ENCODE data around the gene GPC3. TPM values are rescaled to one million over a fixed set of nuclear protein-coding genes. Genes with fewer than 3 reads are reported as not detected.

The GPC3 gene
- total RNA-seq, 1 donor from 2014 or later = 0.25 TPM

- H3K4me3 Mint-ChIP-seq (ENCODE audit: low read depth) = no peak overlapping the region
- intact Hi-C loops (cut with micrococcal nuclease) = no loop called here
- no peaks in the 10 kb centered on the region for H3K27me3 Mint-ChIP-seq (ENCODE audit: low read depth)
- H3K27ac Mint-ChIP-seq = no peak overlapping the region
- DNase-seq (ENCODE audit: low spot score) = no peak
- H3K36me3 Mint-ChIP-seq (ENCODE audit: low read depth) = no peaks in the 10 kb centered on the region
- H3K4me1 Mint-ChIP-seq (ENCODE audit: low read depth) = no peaks in the 10 kb centered on the region
- H3K9me3 Mint-ChIP-seq = no peaks in the 10 kb centered on the region
Observed at GRCh38 chrX:133587818-133588217, 397.6 kb downstream of the GPC3 start.

GRCh38 chrX:133587071-133587470 lies 398.3 kb downstream of the GPC3 start:
- no peaks in the 10 kb centered on the region for H3K36me3 Mint-ChIP-seq (ENCODE audit: low read depth)
- H3K4me1 Mint-ChIP-seq (ENCODE audit: low read depth) = no peaks in the 10 kb centered on the region
- no peak for DNase-seq (ENCODE audit: low spot score)
- no peaks in the 10 kb centered on the region for H3K27me3 Mint-ChIP-seq (ENCODE audit: low read depth)
- no peak overlapping the region for H3K27ac Mint-ChIP-seq
- H3K4me3 Mint-ChIP-seq (ENCODE audit: low read depth) = no peak overlapping the region
- intact Hi-C loops (cut with micrococcal nuclease) = no loop called here
- no peaks in the 10 kb centered on the region for H3K9me3 Mint-ChIP-seq

GRCh38 chrX:133586443-133586842 lies 399.0 kb downstream of the GPC3 start:
- no peaks in the 10 kb centered on the region for H3K9me3 Mint-ChIP-seq
- no peak overlapping the region for H3K4me3 Mint-ChIP-seq (ENCODE audit: low read depth)
- no peaks in the 10 kb centered on the region for H3K36me3 Mint-ChIP-seq (ENCODE audit: low read depth)
- DNase-seq (ENCODE audit: low spot score) = no peak
- no peaks in the 10 kb centered on the region for H3K27me3 Mint-ChIP-seq (ENCODE audit: low read depth)
- intact Hi-C loops (cut with micrococcal nuclease) = no loop called here
- no peak overlapping the region for H3K27ac Mint-ChIP-seq
- H3K4me1 Mint-ChIP-seq (ENCODE audit: low read depth) = no peaks in the 10 kb centered on the region

GRCh38 chrX:133583825-133584224 lies 401.6 kb downstream of the GPC3 start:
- Mint-ChIP-seq H3K27ac (no peak overlapping the region), H3K27me3 (ENCODE audit: low read depth) (no peaks in the 10 kb centered on the region), H3K9me3 (no peaks in the 10 kb centered on the region), H3K36me3 (ENCODE audit: low read depth) (no peaks in the 10 kb centered on the region), H3K4me1 (ENCODE audit: low read depth) (no peaks in the 10 kb centered on the region), H3K4me3 (ENCODE audit: low read depth) (no peak overlapping the region)
- intact Hi-C loops (cut with micrococcal nuclease) = no loop called here
- DNase-seq (ENCODE audit: low spot score) = no peak

GRCh38 chrX:133580625-133581024 lies 404.8 kb downstream of the GPC3 start:
- H3K4me1 Mint-ChIP-seq (ENCODE audit: low read depth) = no peaks in the 10 kb centered on the region
- H3K9me3 Mint-ChIP-seq = no peaks in the 10 kb centered on the region
- H3K4me3 Mint-ChIP-seq (ENCODE audit: low read depth) = no peak overlapping the region
- no peak for DNase-seq (ENCODE audit: low spot score)
- no peak overlapping the region for H3K27ac Mint-ChIP-seq
- H3K36me3 Mint-ChIP-seq (ENCODE audit: low read depth) = no peaks in the 10 kb centered on the region
- H3K27me3 Mint-ChIP-seq (ENCODE audit: low read depth) = no peaks in the 10 kb centered on the region
- intact Hi-C loops (cut with micrococcal nuclease) = no loop called here

GRCh38 chrX:133579631-133580030 lies 405.8 kb downstream of the GPC3 start:
- no peak overlapping the region for H3K4me3 Mint-ChIP-seq (ENCODE audit: low read depth)
- no peak for DNase-seq (ENCODE audit: low spot score)
- no peak overlapping the region for H3K27ac Mint-ChIP-seq
- H3K36me3 Mint-ChIP-seq (ENCODE audit: low read depth) = no peaks in the 10 kb centered on the region
- H3K9me3 Mint-ChIP-seq = no peaks in the 10 kb centered on the region
- no peaks in the 10 kb centered on the region for H3K4me1 Mint-ChIP-seq (ENCODE audit: low read depth)
- intact Hi-C loops (cut with micrococcal nuclease) = no loop called here
- no peaks in the 10 kb centered on the region for H3K27me3 Mint-ChIP-seq (ENCODE audit: low read depth)

- Mint-ChIP-seq H3K27ac (no peak overlapping the region), H3K4me3 (ENCODE audit: low read depth) (no peak overlapping the region), H3K4me1 (ENCODE audit: low read depth) (no peaks in the 10 kb centered on the region), H3K9me3 (no peaks in the 10 kb centered on the region), H3K27me3 (ENCODE audit: low read depth) (no peaks in the 10 kb centered on the region), H3K36me3 (ENCODE audit: low read depth) (no peaks in the 10 kb centered on the region)
- intact Hi-C loops (cut with micrococcal nuclease) = no loop called here
- DNase-seq (ENCODE audit: low spot score) = no peak
Observed at GRCh38 chrX:133576876-133577275, 408.5 kb downstream of the GPC3 start.

GRCh38 chrX:133575501-133576136 lies 409.8 kb downstream of the GPC3 start:
- no peak overlapping the region for H3K4me3 Mint-ChIP-seq (ENCODE audit: low read depth)
- H3K4me1 Mint-ChIP-seq (ENCODE audit: low read depth) = no peaks in the 10 kb centered on the region
- intact Hi-C loops (cut with micrococcal nuclease) = no loop called here
- H3K27me3 Mint-ChIP-seq (ENCODE audit: low read depth) = no peaks in the 10 kb centered on the region
- no peaks in the 10 kb centered on the region for H3K9me3 Mint-ChIP-seq
- no peaks in the 10 kb centered on the region for H3K36me3 Mint-ChIP-seq (ENCODE audit: low read depth)
- H3K27ac Mint-ChIP-seq = no peak overlapping the region
- DNase-seq (ENCODE audit: low spot score) = no peak

- Mint-ChIP-seq H3K9me3 (no peaks in the 10 kb centered on the region), H3K4me3 (ENCODE audit: low read depth) (no peak overlapping the region), H3K27ac (no peak overlapping the region), H3K27me3 (ENCODE audit: low read depth) (no peaks in the 10 kb centered on the region), H3K4me1 (ENCODE audit: low read depth) (no peaks in the 10 kb centered on the region), H3K36me3 (ENCODE audit: low read depth) (no peaks in the 10 kb centered on the region)
- intact Hi-C loops (cut with micrococcal nuclease) = no loop called here
- DNase-seq (ENCODE audit: low spot score) = no peak
Observed at GRCh38 chrX:133574716-133575115, 410.7 kb downstream of the GPC3 start.

- Mint-ChIP-seq H3K36me3 (ENCODE audit: low read depth) (no peaks in the 10 kb centered on the region), H3K27me3 (ENCODE audit: low read depth) (no peaks in the 10 kb centered on the region), H3K9me3 (no peaks in the 10 kb centered on the region), H3K4me3 (ENCODE audit: low read depth) (no peak overlapping the region), H3K4me1 (ENCODE audit: low read depth) (no peaks in the 10 kb centered on the region), H3K27ac (no peak overlapping the region)
- intact Hi-C loops (cut with micrococcal nuclease) = no loop called here
- DNase-seq (ENCODE audit: low spot score) = no peak
Observed at GRCh38 chrX:133570549-133570948, 414.8 kb downstream of the GPC3 start.

GRCh38 chrX:133569217-133569616 lies 416.2 kb downstream of the GPC3 start:
- H3K36me3 Mint-ChIP-seq (ENCODE audit: low read depth) = no peaks in the 10 kb centered on the region
- intact Hi-C loops (cut with micrococcal nuclease) = no loop called here

GRCh38 chrX:133568109-133568508 lies 417.3 kb downstream of the GPC3 start:
- intact Hi-C loops (cut with micrococcal nuclease) = no loop called here
- Mint-ChIP-seq H3K27ac (no peak overlapping the region), H3K4me1 (ENCODE audit: low read depth) (no peaks in the 10 kb centered on the region), H3K27me3 (ENCODE audit: low read depth) (no peaks in the 10 kb centered on the region), H3K4me3 (ENCODE audit: low read depth) (no peak overlapping the region), H3K9me3 (no peaks in the 10 kb centered on the region), H3K36me3 (ENCODE audit: low read depth) (no peaks in the 10 kb centered on the region)
- DNase-seq (ENCODE audit: low spot score) = no peak

More at GRCh38 chrX:133569217-133569616, 416.2 kb downstream of the GPC3 start:
- no peak for DNase-seq (ENCODE audit: low spot score)
- Mint-ChIP-seq H3K4me1 (ENCODE audit: low read depth) (no peaks in the 10 kb centered on the region), H3K4me3 (ENCODE audit: low read depth) (no peak overlapping the region), H3K27me3 (ENCODE audit: low read depth) (no peaks in the 10 kb centered on the region), H3K27ac (no peak overlapping the region), H3K9me3 (no peaks in the 10 kb centered on the region)

GRCh38 chrX:133566876-133567275 lies 418.5 kb downstream of the GPC3 start:
- intact Hi-C loops (cut with micrococcal nuclease) = no loop called here
- H3K9me3 Mint-ChIP-seq = no peaks in the 10 kb centered on the region
- no peak for DNase-seq (ENCODE audit: low spot score)
- no peaks in the 10 kb centered on the region for H3K27me3 Mint-ChIP-seq (ENCODE audit: low read depth)
- no peaks in the 10 kb centered on the region for H3K4me1 Mint-ChIP-seq (ENCODE audit: low read depth)
- H3K36me3 Mint-ChIP-seq (ENCODE audit: low read depth) = no peaks in the 10 kb centered on the region
- no peak overlapping the region for H3K27ac Mint-ChIP-seq
- H3K4me3 Mint-ChIP-seq (ENCODE audit: low read depth) = no peak overlapping the region

GRCh38 chrX:133563705-133564104 lies 421.7 kb downstream of the GPC3 start:
- H3K36me3 Mint-ChIP-seq (ENCODE audit: low read depth) = no peaks in the 10 kb centered on the region
- no peak overlapping the region for H3K27ac Mint-ChIP-seq
- no peak overlapping the region for H3K4me3 Mint-ChIP-seq (ENCODE audit: low read depth)
- intact Hi-C loops (cut with micrococcal nuclease) = no loop called here
- no peaks in the 10 kb centered on the region for H3K4me1 Mint-ChIP-seq (ENCODE audit: low read depth)
- no peak for DNase-seq (ENCODE audit: low spot score)
- no peaks in the 10 kb centered on the region for H3K27me3 Mint-ChIP-seq (ENCODE audit: low read depth)
- H3K9me3 Mint-ChIP-seq = no peaks in the 10 kb centered on the region

All from activated T-helper 2 cell treated with anti-CD3 and anti-CD28 coated beads, Interferon-gamma antibody, Interleukin-2, Interleukin-4, amounts not matched to agents 10 μg/mL and 5 μg/mL and 100 μg/mL, durations not matched to agents 14 hours and 24 hours and 36 hours (primary cell).